Measurements from ENCODE around the gene YJU2.

The YJU2 gene

DNA sequence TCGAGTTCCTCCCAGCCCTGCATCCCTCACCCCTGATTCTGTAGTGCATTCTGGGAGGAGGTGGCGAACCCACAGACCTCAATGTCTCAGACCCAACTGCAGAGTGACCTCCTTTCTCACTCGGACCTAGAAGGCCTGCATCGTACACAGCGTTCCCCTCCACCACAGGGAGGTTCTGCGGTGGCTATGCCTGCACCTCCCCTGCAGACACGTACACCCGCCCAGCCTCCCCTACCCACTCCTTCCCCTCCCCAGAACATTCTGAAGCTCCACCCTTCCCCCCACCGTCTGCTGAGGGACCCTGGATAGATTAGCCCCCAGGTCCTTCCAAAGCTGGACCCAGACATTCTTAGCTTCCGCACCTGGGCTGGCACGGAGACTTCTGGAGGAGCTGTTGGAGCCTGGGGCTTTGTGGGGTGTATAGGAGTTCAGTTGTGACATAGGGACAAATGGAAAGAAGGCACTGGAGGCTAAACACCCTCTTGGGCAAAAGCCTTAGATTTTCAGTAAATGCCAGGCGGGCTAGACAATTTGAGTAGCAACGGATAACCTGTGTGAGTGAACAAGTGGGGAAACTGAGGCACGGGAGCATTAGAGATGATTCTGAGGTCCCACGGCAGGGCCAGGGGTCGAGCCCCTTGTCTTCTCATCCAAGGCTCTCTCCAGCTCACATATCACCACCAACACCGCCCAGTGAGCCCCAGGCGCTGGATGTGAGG lies 57.1 kb downstream of the YJU2 start:
- Histone ChIP-seq H3K79me2 (ENCODE audit: control insufficient read depth, low read length) (no peaks in the 10 kb centered on the region), H3K4me1 (ENCODE audit: control insufficient read depth, low read length) (peaks cover 3% of the 10 kb centered on the region; the same call in 1 of the 2 replicates), H3K36me3 (ENCODE audit: control insufficient read depth, low read length) (no peaks in the 10 kb centered on the region), H3K9me2 (replicated peaks; ENCODE audit: control insufficient read depth, low read length) (no peaks in the 10 kb centered on the region), H3F3A (ENCODE audit: control insufficient read depth, insufficient read depth) (no peaks in the 10 kb centered on the region), H3K4me2 (ENCODE audit: low read length) (peak overlapping the region; percentile 55), H4K20me1 (ENCODE audit: control insufficient read depth, insufficient read depth, low read depth, low read length) (no peaks in the 10 kb centered on the region), H3K4me3 (ENCODE audit: low read length) (peak overlapping the region; percentile 62), H3K27ac (ENCODE audit: low read depth, low read length) (no peak overlapping the region), H3K27me3 (ENCODE audit: control insufficient read depth, low read length) (no peaks in the 10 kb centered on the region), H3K9me3 (ENCODE audit: control insufficient read depth, insufficient read depth, low read length) (no peaks in the 10 kb centered on the region)
- TF ChIP-seq, protein P1, sequence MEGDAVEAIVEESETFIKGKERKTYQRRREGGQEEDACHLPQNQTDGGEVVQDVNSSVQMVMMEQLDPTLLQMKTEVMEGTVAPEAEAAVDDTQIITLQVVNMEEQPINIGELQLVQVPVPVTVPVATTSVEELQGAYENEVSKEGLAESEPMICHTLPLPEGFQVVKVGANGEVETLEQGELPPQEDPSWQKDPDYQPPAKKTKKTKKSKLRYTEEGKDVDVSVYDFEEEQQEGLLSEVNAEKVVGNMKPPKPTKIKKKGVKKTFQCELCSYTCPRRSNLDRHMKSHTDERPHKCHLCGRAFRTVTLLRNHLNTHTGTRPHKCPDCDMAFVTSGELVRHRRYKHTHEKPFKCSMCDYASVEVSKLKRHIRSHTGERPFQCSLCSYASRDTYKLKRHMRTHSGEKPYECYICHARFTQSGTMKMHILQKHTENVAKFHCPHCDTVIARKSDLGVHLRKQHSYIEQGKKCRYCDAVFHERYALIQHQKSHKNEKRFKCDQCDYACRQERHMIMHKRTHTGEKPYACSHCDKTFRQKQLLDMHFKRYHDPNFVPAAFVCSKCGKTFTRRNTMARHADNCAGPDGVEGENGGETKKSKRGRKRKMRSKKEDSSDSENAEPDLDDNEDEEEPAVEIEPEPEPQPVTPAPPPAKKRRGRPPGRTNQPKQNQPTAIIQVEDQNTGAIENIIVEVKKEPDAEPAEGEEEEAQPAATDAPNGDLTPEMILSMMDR (IDR thresholded peaks at IDR 0.05; ENCODE audit: low read depth, low read length, poor library complexity, severe bottlenecking): no peak
- no peak for TF ChIP-seq EZH2phosphoT487 (IDR thresholded peaks at IDR 0.05; ENCODE audit: borderline replicate concordance, low read length)

DNA sequence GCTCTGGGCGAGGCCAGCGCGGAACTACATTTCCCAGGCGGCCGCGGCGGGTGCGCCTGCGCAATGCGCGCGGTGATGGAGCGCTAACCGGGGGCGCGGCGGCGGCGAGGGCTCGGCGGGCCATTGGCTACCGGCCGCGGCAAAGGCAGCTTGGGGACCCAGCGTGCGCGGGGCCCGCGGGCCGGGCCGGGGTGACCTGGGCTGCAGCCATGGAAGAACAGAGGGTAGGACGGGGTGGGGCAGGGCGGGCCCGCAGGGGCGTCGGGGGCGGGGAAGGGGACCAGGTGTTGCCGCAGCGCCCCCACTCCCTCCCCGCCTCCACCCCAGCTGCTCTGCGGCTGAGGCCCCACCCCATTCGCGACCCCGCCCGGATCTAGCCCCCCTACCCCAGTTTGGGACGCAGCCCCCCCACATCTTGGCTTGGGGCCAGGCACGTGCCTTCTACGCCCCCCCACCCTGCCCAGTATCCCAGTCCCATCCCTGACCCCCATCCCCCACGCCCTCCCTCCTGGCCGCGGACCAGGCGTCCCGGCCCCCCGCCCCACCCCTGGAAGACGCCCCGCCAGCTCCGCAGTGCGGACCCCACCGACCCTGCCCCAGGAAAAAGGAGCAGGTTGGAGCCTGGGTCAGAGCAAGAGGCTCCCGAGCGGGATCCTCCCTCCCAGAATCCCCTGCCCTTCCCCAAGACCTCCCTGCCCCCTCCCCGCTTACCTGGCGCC lies 57.8 kb downstream of the YJU2 start, which contains the start of gene FSD1:
Gene FSD1 (plus strand): TSS at position 61 of the 719 bp plus-strand sequence. CDS start 149 bp downstream, at position 210.
- peaks cover 3% of the 10 kb centered on the region; the same call in 1 of the 2 replicates for H3K4me1 ChIP-seq (ENCODE audit: control insufficient read depth, low read length)
- H3K9me2 ChIP-seq (replicated peaks; ENCODE audit: control insufficient read depth, low read length): no peaks in the 10 kb centered on the region
- H3K4me3 ChIP-seq (ENCODE audit: low read length): peak within 1 kb of the TSS; percentile 62
- H3K27ac ChIP-seq (ENCODE audit: low read depth, low read length): no peak within 1 kb of the TSS
- no peaks in the 10 kb centered on the region for H3K9me3 ChIP-seq (ENCODE audit: control insufficient read depth, insufficient read depth, low read length)
- TF ChIP-seq, protein P1 (IDR thresholded peaks at IDR 0.05; ENCODE audit: low read depth, low read length, poor library complexity, severe bottlenecking): no peak
- TF ChIP-seq EZH2phosphoT487 (IDR thresholded peaks at IDR 0.05; ENCODE audit: borderline replicate concordance, low read length): no peak
- no peaks in the 10 kb centered on the region for H3F3A ChIP-seq (ENCODE audit: control insufficient read depth, insufficient read depth)
- no peaks in the 10 kb centered on the region for H3K27me3 ChIP-seq (ENCODE audit: control insufficient read depth, low read length)
- H3K36me3 ChIP-seq (ENCODE audit: control insufficient read depth, low read length): no peaks in the 10 kb centered on the region
- H3K4me2 ChIP-seq (ENCODE audit: low read length): peak within 1 kb of the TSS; percentile 55
- H4K20me1 ChIP-seq (ENCODE audit: control insufficient read depth, insufficient read depth, low read depth, low read length): no peaks in the 10 kb centered on the region
- no peaks in the 10 kb centered on the region for H3K79me2 ChIP-seq (ENCODE audit: control insufficient read depth, low read length)

DNA sequence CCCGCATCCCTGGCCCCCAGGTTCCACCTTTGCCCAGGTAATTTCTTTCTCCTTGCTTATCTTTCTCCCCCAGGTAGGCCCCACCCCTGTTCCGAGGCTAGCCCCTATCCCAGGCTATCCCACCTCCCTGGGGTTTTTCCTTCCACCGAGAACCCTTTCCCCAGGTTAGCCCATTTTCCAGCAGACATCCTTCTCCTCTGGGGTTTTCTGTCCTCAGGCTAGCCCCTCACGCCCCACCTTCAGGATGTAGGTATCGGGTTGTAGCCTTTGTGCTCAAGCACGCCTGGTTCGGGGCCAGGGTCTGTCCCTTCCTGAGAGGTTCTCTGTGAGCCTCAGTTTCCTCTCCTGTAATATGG lies 58.4 kb downstream of the YJU2 start:
- H3K4me3 ChIP-seq (ENCODE audit: low read length): no peak overlapping the region
- H4K20me1 ChIP-seq (ENCODE audit: control insufficient read depth, insufficient read depth, low read depth, low read length): no peaks in the 10 kb centered on the region
- H3K4me1 ChIP-seq (ENCODE audit: control insufficient read depth, low read length): peaks cover 3% of the 10 kb centered on the region; the same call in 1 of the 2 replicates
- H3K9me3 ChIP-seq (ENCODE audit: control insufficient read depth, insufficient read depth, low read length): no peaks in the 10 kb centered on the region
- H3K9me2 ChIP-seq (replicated peaks; ENCODE audit: control insufficient read depth, low read length): no peaks in the 10 kb centered on the region
- TF ChIP-seq, protein P1 (IDR thresholded peaks at IDR 0.05; ENCODE audit: low read depth, low read length, poor library complexity, severe bottlenecking): no peak
- TF ChIP-seq EZH2phosphoT487 (IDR thresholded peaks at IDR 0.05; ENCODE audit: borderline replicate concordance, low read length): no peak
- no peaks in the 10 kb centered on the region for H3K27me3 ChIP-seq (ENCODE audit: control insufficient read depth, low read length)
- H3K4me2 ChIP-seq (ENCODE audit: low read length): no peak overlapping the region
- H3K27ac ChIP-seq (ENCODE audit: low read depth, low read length): no peak overlapping the region
- no peaks in the 10 kb centered on the region for H3F3A ChIP-seq (ENCODE audit: control insufficient read depth, insufficient read depth)
- H3K79me2 ChIP-seq (ENCODE audit: control insufficient read depth, low read length): no peaks in the 10 kb centered on the region
- no peaks in the 10 kb centered on the region for H3K36me3 ChIP-seq (ENCODE audit: control insufficient read depth, low read length)

Data from DOHH2 (cell line).